GM23338 (cell line): ENCODE measurements around the gene ZIC2. TPM values are rescaled to one million over a fixed set of nuclear protein-coding genes. Genes with fewer than 3 reads are reported as not detected.
A peak's percentile ranks its signal among the peaks of the same experiment; 100 is the strongest.

ENCODE experiments used
- ATAC-seq: fragments of 200-7000 bp; cut with Tn5 transposase; 3 replicates; pipeline ENCODE4 v1.9.1; 2020
- DNase-seq: peaks from one replicate; pipeline ENCODE4 v3.0.0-alpha.2; 2015; ENCODE audit warnings: low spot score
- H2AFZ ChIP-seq: fragments of 200-600 bp; sonication (generic); 2 replicates; pipeline ENCODE4 v1.8.0; 2016; ENCODE audit warnings: antibody characterized with exemption, mild to moderate bottlenecking, moderate library complexity
- H3F3A ChIP-seq: fragments of 200-600 bp; sonication (generic); replicated peaks from 2 replicates; pipeline ENCODE4 v1.8.0; 2017; ENCODE audit warnings: antibody characterized with exemption, mixed run types, low read depth
- H3K27ac ChIP-seq: fragments of 200-600 bp; sonication (generic); 2 replicates; pipeline ENCODE4 v1.6.1; 2016; ENCODE audit warnings: low read depth
- H3K27me3 ChIP-seq: fragments of 200-600 bp; sonication (generic); 2 replicates; pipeline ENCODE4 v1.8.0; 2016; ENCODE audit warnings: mild to moderate bottlenecking, mixed run types, moderate library complexity; ENCODE audit not compliant: insufficient read depth
- H3K36me3 ChIP-seq: fragments of 200-600 bp; sonication (generic); 2 replicates; pipeline ENCODE4 v1.8.0; 2016; ENCODE audit warnings: mild to moderate bottlenecking; ENCODE audit not compliant: insufficient read depth
- H3K4me1 ChIP-seq: fragments of 200-600 bp; sonication (generic); 2 replicates; pipeline ENCODE4 v1.8.0; 2016; ENCODE audit warnings: mild to moderate bottlenecking, moderate library complexity; ENCODE audit not compliant: insufficient read depth
- H3K4me2 ChIP-seq: fragments of 200-600 bp; sonication (generic); 2 replicates; pipeline ENCODE4 v1.7.1; 2017; ENCODE audit warnings: mixed run types
- H3K4me3 ChIP-seq: fragments of 200-600 bp; sonication (generic); 2 replicates; pipeline ENCODE4 v1.6.1; 2016; ENCODE audit warnings: mixed run types
- H3K79me2 ChIP-seq: fragments of 200-600 bp; sonication (generic); replicated peaks from 2 replicates; pipeline ENCODE4 v1.8.0; 2017; ENCODE audit warnings: mild to moderate bottlenecking; ENCODE audit not compliant: insufficient read depth
- H3K9me2 ChIP-seq: fragments of 200-600 bp; sonication (generic); 2 replicates; pipeline ENCODE4 v1.8.0; 2017; ENCODE audit not compliant: insufficient read depth
- H4K20me1 ChIP-seq: fragments of 200-600 bp; sonication (generic); replicated peaks from 2 replicates; pipeline ENCODE4 v1.8.0; 2017; ENCODE audit warnings: mild to moderate bottlenecking; ENCODE audit not compliant: insufficient read depth
- H3K27ac Mint-ChIP-seq: 2 replicates; pipeline ENCODE4 v1.8.0; 2020; ENCODE audit warnings: inconsistent platforms, mild to moderate bottlenecking, moderate library complexity, mixed read lengths
- H3K27me3 Mint-ChIP-seq: 3 replicates; pipeline ENCODE4 v1.8.0; 2022; ENCODE audit warnings: low read depth, mild to moderate bottlenecking, moderate library complexity, mixed read lengths, inconsistent platforms; ENCODE audit not compliant: insufficient read depth, poor library complexity
- H3K36me3 Mint-ChIP-seq: 3 replicates; pipeline ENCODE4 v1.8.0; 2021; ENCODE audit warnings: low read depth, mild to moderate bottlenecking, inconsistent platforms, moderate library complexity, mixed read lengths
- H3K4me1 Mint-ChIP-seq: 3 replicates; pipeline ENCODE4 v1.8.0; 2020; ENCODE audit warnings: mild to moderate bottlenecking, inconsistent platforms, mixed read lengths
- H3K4me3 Mint-ChIP-seq: 3 replicates; pipeline ENCODE4 v1.8.0; 2021; ENCODE audit warnings: moderate library complexity, mild to moderate bottlenecking, inconsistent platforms, mixed read lengths
- H3K9me3 Mint-ChIP-seq: 3 replicates; pipeline ENCODE4 v1.8.0; 2020; ENCODE audit warnings: moderate library complexity, mild to moderate bottlenecking, inconsistent platforms, mixed read lengths
- CREB1 ChIP-seq: fragments of 250-450 bp; sonication (Bioruptor Pico); IDR thresholded peaks from 2 replicates; pipeline ENCODE4 v1.5.0; 2020; ENCODE audit warnings: low read depth, mild to moderate bottlenecking, moderate library complexity
- EZH2 ChIP-seq: fragments of 200-600 bp; sonication (generic); IDR thresholded peaks from one replicate; pipeline ENCODE4 v1.8.0; 2017; ENCODE audit warnings: antibody characterized with exemption, mild to moderate bottlenecking, low read depth; ENCODE audit not compliant: unreplicated experiment
- EZH2phosphoT487 ChIP-seq: fragments of 200-600 bp; sonication (generic); IDR thresholded peaks from one replicate; pipeline ENCODE4 v1.8.1; 2018; ENCODE audit warnings: antibody characterized with exemption; ENCODE audit not compliant: unreplicated experiment
- JUNB ChIP-seq: IDR thresholded peaks from one replicate; pipeline ENCODE4 v1.6.1; 2016; ENCODE audit warnings: antibody characterized with exemption; ENCODE audit not compliant: unreplicated experiment
- NANOG ChIP-seq: IDR thresholded peaks from 2 replicates; pipeline ENCODE4 v1.6.1; 2016; ENCODE audit warnings: antibody characterized with exemption, borderline replicate concordance
- POLR2AphosphoS5 ChIP-seq: IDR thresholded peaks from 2 replicates; pipeline ENCODE4 v1.6.1; 2016; ENCODE audit warnings: antibody characterized with exemption, low read depth
- STAT1 ChIP-seq: IDR thresholded peaks from one replicate; pipeline ENCODE4 v1.6.1; 2016; ENCODE audit warnings: antibody characterized with exemption; ENCODE audit not compliant: unreplicated experiment
- ZNF114 ChIP-seq: fragments of 250-450 bp; sonication (Bioruptor Pico); IDR thresholded peaks from 2 replicates; pipeline ENCODE4 v1.5.0; 2020; ENCODE audit warnings: mild to moderate bottlenecking, moderate library complexity
- ZNF331 ChIP-seq: fragments of 250-450 bp; sonication (Bioruptor Pico); IDR thresholded peaks from 2 replicates; pipeline ENCODE4 v1.5.0; 2020; ENCODE audit warnings: low read depth, mild to moderate bottlenecking, moderate library complexity
- ZNF462 ChIP-seq: fragments of 250-450 bp; sonication (Bioruptor Pico); IDR thresholded peaks from 2 replicates; pipeline ENCODE4 v1.5.0; 2020; ENCODE audit warnings: mild to moderate bottlenecking, moderate library complexity
- polyA plus RNA-seq: library from polyadenylated mRNA; unstranded; fragments of >200 nt; fragmentation: Nextera tagmentation; extraction: Ambion mirVana; gene quantifications from 2 replicates; pipeline ENCODE4 v1.2.1, GENCODE V29; 2016
- total RNA-seq: library from RNA; depleted of rRNA; stranded (reverse); fragments of >200 nt; shearing (Covaris generic); gene quantifications from 2 replicates; pipeline ENCODE4 v1.2.3, GENCODE V29; 2014
- TF ChIP-seq, protein P1 (sequence below): IDR thresholded peaks from 2 replicates; pipeline ENCODE4 v1.6.1; 2016; ENCODE audit warnings: antibody characterized with exemption
- TF ChIP-seq, protein P2 (sequence below), 2 experiments: fragments of 200-600 bp in 1 of 2; sonication (generic) in 1 of 2; conservative IDR thresholded peaks; 2 replicates each; pipeline versions ENCODE4 v1.5.1 to v1.6.1; 2016 to 2017; ENCODE audit warnings: antibody characterized with exemption in 2 of 2, low read depth in 2 of 2, mild to moderate bottlenecking in 2 of 2, moderate library complexity in 1 of 2
- TF ChIP-seq, protein P3 (sequence below): IDR thresholded peaks from one replicate; pipeline ENCODE4 v1.6.1; 2018; ENCODE audit warnings: antibody characterized with exemption; ENCODE audit not compliant: unreplicated experiment

Gene ZIC2
- total and polyA plus RNA-seq, 2 experiments from 2014 or later, result 63.2 to 87.9 TPM

- peak overlapping the region; percentile 54 for H3K4me3 ChIP-seq
- H4K20me1 ChIP-seq, result peaks cover 17% of the 10 kb centered on the region
- H3K4me1 ChIP-seq, result peaks cover 31% of the 10 kb centered on the region
- H3K4me2 ChIP-seq, result peak overlapping the region; percentile 74
- H3K9me2 ChIP-seq, result no peaks in the 10 kb centered on the region
- no peak overlapping the region for H2AFZ ChIP-seq
- DNase-seq (peak; percentile 69), ATAC-seq (no peak)
- H3K4me3 Mint-ChIP-seq, result peak overlapping the region; percentile 97
- peaks cover 6% of the 10 kb centered on the region; the same call in 1 of the 2 replicates for H3K36me3 ChIP-seq
- peaks cover 46% of the 10 kb centered on the region for H3K79me2 ChIP-seq
- peaks cover 89% of the 10 kb centered on the region for H3K27me3 ChIP-seq
- peaks cover 43% of the 10 kb centered on the region for H3F3A ChIP-seq
- H3K27ac ChIP-seq, result no peak overlapping the region; the same call in 1 of the 2 replicates
- H3K9me3 Mint-ChIP-seq, result peaks cover 29% of the 10 kb centered on the region
- H3K27ac Mint-ChIP-seq, result no peak overlapping the region; the same call in 1 of the 2 replicates
- H3K36me3 Mint-ChIP-seq, result peaks cover 54% of the 10 kb centered on the region
- no peak for TF ChIP-seq ZNF462 (CRISPR knock-in tag)
- TF ChIP-seq, protein P1, sequence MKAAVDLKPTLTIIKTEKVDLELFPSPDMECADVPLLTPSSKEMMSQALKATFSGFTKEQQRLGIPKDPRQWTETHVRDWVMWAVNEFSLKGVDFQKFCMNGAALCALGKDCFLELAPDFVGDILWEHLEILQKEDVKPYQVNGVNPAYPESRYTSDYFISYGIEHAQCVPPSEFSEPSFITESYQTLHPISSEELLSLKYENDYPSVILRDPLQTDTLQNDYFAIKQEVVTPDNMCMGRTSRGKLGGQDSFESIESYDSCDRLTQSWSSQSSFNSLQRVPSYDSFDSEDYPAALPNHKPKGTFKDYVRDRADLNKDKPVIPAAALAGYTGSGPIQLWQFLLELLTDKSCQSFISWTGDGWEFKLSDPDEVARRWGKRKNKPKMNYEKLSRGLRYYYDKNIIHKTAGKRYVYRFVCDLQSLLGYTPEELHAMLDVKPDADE, result no peak
- no peak for TF ChIP-seq EZH2phosphoT487
- TF ChIP-seq, protein P2, sequence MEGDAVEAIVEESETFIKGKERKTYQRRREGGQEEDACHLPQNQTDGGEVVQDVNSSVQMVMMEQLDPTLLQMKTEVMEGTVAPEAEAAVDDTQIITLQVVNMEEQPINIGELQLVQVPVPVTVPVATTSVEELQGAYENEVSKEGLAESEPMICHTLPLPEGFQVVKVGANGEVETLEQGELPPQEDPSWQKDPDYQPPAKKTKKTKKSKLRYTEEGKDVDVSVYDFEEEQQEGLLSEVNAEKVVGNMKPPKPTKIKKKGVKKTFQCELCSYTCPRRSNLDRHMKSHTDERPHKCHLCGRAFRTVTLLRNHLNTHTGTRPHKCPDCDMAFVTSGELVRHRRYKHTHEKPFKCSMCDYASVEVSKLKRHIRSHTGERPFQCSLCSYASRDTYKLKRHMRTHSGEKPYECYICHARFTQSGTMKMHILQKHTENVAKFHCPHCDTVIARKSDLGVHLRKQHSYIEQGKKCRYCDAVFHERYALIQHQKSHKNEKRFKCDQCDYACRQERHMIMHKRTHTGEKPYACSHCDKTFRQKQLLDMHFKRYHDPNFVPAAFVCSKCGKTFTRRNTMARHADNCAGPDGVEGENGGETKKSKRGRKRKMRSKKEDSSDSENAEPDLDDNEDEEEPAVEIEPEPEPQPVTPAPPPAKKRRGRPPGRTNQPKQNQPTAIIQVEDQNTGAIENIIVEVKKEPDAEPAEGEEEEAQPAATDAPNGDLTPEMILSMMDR (conservative IDR thresholded peaks at IDR 0.05; ENCODE audit: low read depth in 2 of 2), result no peak
- TF ChIP-seq CREB1, result no peak
- no peak for TF ChIP-seq NANOG
- TF ChIP-seq, protein P3, sequence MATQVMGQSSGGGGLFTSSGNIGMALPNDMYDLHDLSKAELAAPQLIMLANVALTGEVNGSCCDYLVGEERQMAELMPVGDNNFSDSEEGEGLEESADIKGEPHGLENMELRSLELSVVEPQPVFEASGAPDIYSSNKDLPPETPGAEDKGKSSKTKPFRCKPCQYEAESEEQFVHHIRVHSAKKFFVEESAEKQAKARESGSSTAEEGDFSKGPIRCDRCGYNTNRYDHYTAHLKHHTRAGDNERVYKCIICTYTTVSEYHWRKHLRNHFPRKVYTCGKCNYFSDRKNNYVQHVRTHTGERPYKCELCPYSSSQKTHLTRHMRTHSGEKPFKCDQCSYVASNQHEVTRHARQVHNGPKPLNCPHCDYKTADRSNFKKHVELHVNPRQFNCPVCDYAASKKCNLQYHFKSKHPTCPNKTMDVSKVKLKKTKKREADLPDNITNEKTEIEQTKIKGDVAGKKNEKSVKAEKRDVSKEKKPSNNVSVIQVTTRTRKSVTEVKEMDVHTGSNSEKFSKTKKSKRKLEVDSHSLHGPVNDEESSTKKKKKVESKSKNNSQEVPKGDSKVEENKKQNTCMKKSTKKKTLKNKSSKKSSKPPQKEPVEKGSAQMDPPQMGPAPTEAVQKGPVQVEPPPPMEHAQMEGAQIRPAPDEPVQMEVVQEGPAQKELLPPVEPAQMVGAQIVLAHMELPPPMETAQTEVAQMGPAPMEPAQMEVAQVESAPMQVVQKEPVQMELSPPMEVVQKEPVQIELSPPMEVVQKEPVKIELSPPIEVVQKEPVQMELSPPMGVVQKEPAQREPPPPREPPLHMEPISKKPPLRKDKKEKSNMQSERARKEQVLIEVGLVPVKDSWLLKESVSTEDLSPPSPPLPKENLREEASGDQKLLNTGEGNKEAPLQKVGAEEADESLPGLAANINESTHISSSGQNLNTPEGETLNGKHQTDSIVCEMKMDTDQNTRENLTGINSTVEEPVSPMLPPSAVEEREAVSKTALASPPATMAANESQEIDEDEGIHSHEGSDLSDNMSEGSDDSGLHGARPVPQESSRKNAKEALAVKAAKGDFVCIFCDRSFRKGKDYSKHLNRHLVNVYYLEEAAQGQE, result no peak
- TF ChIP-seq ZNF331 (CRISPR knock-in tag), result no peak
- TF ChIP-seq ZNF114, result no peak
- no peak for TF ChIP-seq STAT1
- no peak for TF ChIP-seq JUNB
- no peak for TF ChIP-seq EZH2
- TF ChIP-seq POLR2AphosphoS5, result no peak
- H3K4me1 Mint-ChIP-seq, result peaks cover 35% of the 10 kb centered on the region
- H3K27me3 Mint-ChIP-seq, result peaks cover 85% of the 10 kb centered on the region
Measured at GRCh38 chr13:99986741-99987140, 5.2 kb downstream of the ZIC2 start.
